CD14-positive monocyte (primary cell): ENCODE results near the gene ZNF385C. TPM values are rescaled to one million over a fixed set of nuclear protein-coding genes. Genes with fewer than 3 reads are reported as not detected.

Experiments used
- DNase-seq, 3 donors: peaks; one replicate each; pipeline ENCODE4 v3.0.0-alpha.2; 2011 to 2022
- H2AFZ ChIP-seq: 2 replicates; pipeline ENCODE4 v1.6.0; 2012; ENCODE audit warnings: mild to moderate bottlenecking, low read depth, low read length, inconsistent platforms; ENCODE audit not compliant: insufficient read depth, poor library complexity, severe bottlenecking
- H3K27ac ChIP-seq, 2 donors: 1 replicate in 1 of 2; 2 replicates in 1 of 2; pipeline ENCODE4 v1.5.1; 2012 to 2013; ENCODE audit warnings: low read length in 2 of 2, control low read depth in 1 of 2, inconsistent platforms in 1 of 2, low read depth in 1 of 2, mild to moderate bottlenecking in 1 of 2
- H3K27me3 ChIP-seq, 2 donors: one replicate each; pipeline versions ENCODE4 v1.6.0 to v1.6.1; 2011 to 2013; ENCODE audit warnings: low read length in 2 of 2; ENCODE audit not compliant: control insufficient read depth in 2 of 2, insufficient read depth in 2 of 2
- H3K36me3 ChIP-seq, 2 donors: replicated peaks in 1 of 2; 1 replicate in 1 of 2; 2 replicates in 1 of 2; pipeline versions ENCODE4 v1.5.1 to v1.6.1; 2012 to 2013; ENCODE audit warnings: low read length in 2 of 2, control low read depth in 1 of 2, inconsistent platforms in 1 of 2, mild to moderate bottlenecking in 1 of 2; ENCODE audit not compliant: insufficient read depth in 2 of 2, control insufficient read depth in 1 of 2
- H3K4me1 ChIP-seq, 2 donors: 1 replicate in 1 of 2; 2 replicates in 1 of 2; pipeline versions ENCODE4 v1.5.1 to v1.6.1; 2012 to 2013; ENCODE audit warnings: low read length in 2 of 2, control low read depth in 1 of 2, inconsistent platforms in 1 of 2, mild to moderate bottlenecking in 1 of 2, moderate library complexity in 1 of 2; ENCODE audit not compliant: insufficient read depth in 2 of 2, control insufficient read depth in 1 of 2
- H3K4me2 ChIP-seq: replicated peaks from 2 replicates; pipeline ENCODE3; 2012; ENCODE audit warnings: low read length, moderate library complexity, mild to moderate bottlenecking; ENCODE audit not compliant: poor library complexity, severe bottlenecking; ENCODE audit errors: extremely low read depth
- H3K4me3 ChIP-seq, 3 experiments: fragments of 200-600 bp in 1 of 3; sonication (generic) in 1 of 3; replicated peaks in 1 of 3; 1 replicate in 2 of 3; 2 replicates in 1 of 3; pipeline ENCODE4 v1.5.1; 2011 to 2013; ENCODE audit warnings: low read length in 3 of 3, mild to moderate bottlenecking in 3 of 3, control low read depth in 2 of 3, low read depth in 2 of 3, inconsistent platforms in 1 of 3, moderate library complexity in 1 of 3
- H3K79me2 ChIP-seq: 2 replicates; pipeline ENCODE4 v1.6.0; 2012; ENCODE audit warnings: mild to moderate bottlenecking, control low read depth, inconsistent platforms, low read length, moderate library complexity; ENCODE audit not compliant: insufficient read depth
- H3K9ac ChIP-seq: 2 replicates; pipeline ENCODE4 v1.6.0; 2017; ENCODE audit warnings: low read length, mild to moderate bottlenecking; ENCODE audit not compliant: insufficient read depth, poor library complexity, severe bottlenecking
- H3K9me3 ChIP-seq, 2 donors: replicated peaks in 1 of 2; 1 replicate in 1 of 2; 2 replicates in 1 of 2; pipeline versions ENCODE4 v1.5.1 to v1.6.1; 2012 to 2013; ENCODE audit warnings: low read length in 2 of 2, control low read depth in 1 of 2; ENCODE audit not compliant: control insufficient read depth in 1 of 2, insufficient read depth in 1 of 2
- H4K20me1 ChIP-seq: 2 replicates; pipeline ENCODE4 v1.6.0; 2012; ENCODE audit warnings: mild to moderate bottlenecking, low read length, control low read depth, moderate library complexity; ENCODE audit not compliant: insufficient read depth
- H3K27ac Mint-ChIP-seq, 7 donors: one replicate each; pipeline ENCODE4 v1.8.0; 2020; ENCODE audit warnings: mild to moderate bottlenecking in 7 of 7, mixed read lengths in 7 of 7, moderate library complexity in 6 of 7, inconsistent platforms in 2 of 7
- H3K27me3 Mint-ChIP-seq, 3 donors: one replicate each; pipeline ENCODE4 v1.8.0; 2021 to 2022; ENCODE audit warnings: low read depth in 3 of 3, mild to moderate bottlenecking in 3 of 3, mixed read lengths in 3 of 3, moderate library complexity in 3 of 3, inconsistent platforms in 1 of 3
- H3K36me3 Mint-ChIP-seq, 2 donors: one replicate each; pipeline ENCODE4 v1.8.0; 2020; ENCODE audit warnings: mixed read lengths in 2 of 2, inconsistent platforms in 1 of 2, mild to moderate bottlenecking in 1 of 2
- H3K4me1 Mint-ChIP-seq: one replicate; pipeline ENCODE4 v1.8.0; 2020; ENCODE audit warnings: mild to moderate bottlenecking, mixed read lengths
- H3K4me3 Mint-ChIP-seq, 2 donors: one replicate each; pipeline ENCODE4 v1.8.0; 2020; ENCODE audit warnings: mild to moderate bottlenecking in 2 of 2, mixed read lengths in 2 of 2, moderate library complexity in 1 of 2
- H3K9me3 Mint-ChIP-seq, 7 donors: one replicate each; pipeline ENCODE4 v1.8.0; 2020 to 2022; ENCODE audit warnings: mixed read lengths in 7 of 7, mild to moderate bottlenecking in 6 of 7, moderate library complexity in 6 of 7, inconsistent platforms in 2 of 7
- WGBS: methylation state at CpG from one replicate; pipeline ENCODE4 v1.1.5; 2013; ENCODE audit warnings: missing lambda C conversion rate; ENCODE audit not compliant: insufficient coverage; 5-methylcytosine and 5-hydroxymethylcytosine counted together
- intact Hi-C, 2 donors: fragments of 100-400 bp; cut with micrococcal nuclease; formaldehyde crosslinking; loops; one replicate each; pipeline versions ENCODE4 v1.15.0 to v1.15.1; 2023
- polyA plus RNA-seq, 3 donors: library from polyadenylated mRNA; depleted of rRNA in 1 of 3; unstranded in 2 of 3; stranded (reverse) in 1 of 3; fragments of 300-500 nt in 2 of 3; fragments of >200 nt in 1 of 3; fragmentation: Illumina TruSeq in 2 of 3; gene quantifications; 1 replicate in 2 of 3; 2 replicates in 1 of 3; pipeline ENCODE4 v1.2.3, GENCODE V29; 2012 to 2021
- TF ChIP-seq, protein P1 (sequence below): fragments of 200-600 bp; IDR thresholded peaks from one replicate; pipeline ENCODE4 v1.8.0; 2022; ENCODE audit warnings: antibody characterized with exemption, mild to moderate bottlenecking

The ZNF385C gene
- polyA plus RNA-seq, 3 donors = 0.09 to 0.55 TPM; not detected in 1

GRCh38 chr17:42028791-42029127, 69.5 kb downstream of the ZNF385C start:
- Histone ChIP-seq H3K9me3 (no peaks in the 10 kb centered on the region), H3K27me3 (no peaks in the 10 kb centered on the region), H3K4me2 (no peak overlapping the region), H3K4me1 (peaks cover 40 to 47% of the 10 kb centered on the region in 2 donors), H3K9ac (no peak overlapping the region), H4K20me1 (no peaks in the 10 kb centered on the region), H3K79me2 (peaks cover 5% of the 10 kb centered on the region), H3K27ac (no peak overlapping the region), H2AFZ (no peak overlapping the region), H3K4me3 (no peak overlapping the region), H3K36me3 (no peaks in the 10 kb centered on the region)
- peaks cover 0 to 6% (median 0%) of the 10 kb centered on the region in 7 donors for H3K9me3 Mint-ChIP-seq
- H3K27ac Mint-ChIP-seq = peak overlapping the region in 2 of 7 donors; percentile 21 to 60
- DNase-seq = no peak
- intact Hi-C loops = loop anchor here (5.0 to 10.0 kb wide), 4 partner anchors 34 to 156 kb away; partner anchors contain the start of genes HCRT (in 1 of the 2) and KCNH4 (in 1 of the 2)
- H3K36me3 Mint-ChIP-seq = peaks cover 9 to 12% of the 10 kb centered on the region in 2 donors
- no peak overlapping the region for H3K4me3 Mint-ChIP-seq
- WGBS = 95% methylated on average over 6 of the region's 7 CpGs
- peaks cover 0 to 5% (median 4%) of the 10 kb centered on the region in 3 donors for H3K27me3 Mint-ChIP-seq
- H3K4me1 Mint-ChIP-seq = peaks cover 46% of the 10 kb centered on the region
- TF ChIP-seq, protein P1, sequence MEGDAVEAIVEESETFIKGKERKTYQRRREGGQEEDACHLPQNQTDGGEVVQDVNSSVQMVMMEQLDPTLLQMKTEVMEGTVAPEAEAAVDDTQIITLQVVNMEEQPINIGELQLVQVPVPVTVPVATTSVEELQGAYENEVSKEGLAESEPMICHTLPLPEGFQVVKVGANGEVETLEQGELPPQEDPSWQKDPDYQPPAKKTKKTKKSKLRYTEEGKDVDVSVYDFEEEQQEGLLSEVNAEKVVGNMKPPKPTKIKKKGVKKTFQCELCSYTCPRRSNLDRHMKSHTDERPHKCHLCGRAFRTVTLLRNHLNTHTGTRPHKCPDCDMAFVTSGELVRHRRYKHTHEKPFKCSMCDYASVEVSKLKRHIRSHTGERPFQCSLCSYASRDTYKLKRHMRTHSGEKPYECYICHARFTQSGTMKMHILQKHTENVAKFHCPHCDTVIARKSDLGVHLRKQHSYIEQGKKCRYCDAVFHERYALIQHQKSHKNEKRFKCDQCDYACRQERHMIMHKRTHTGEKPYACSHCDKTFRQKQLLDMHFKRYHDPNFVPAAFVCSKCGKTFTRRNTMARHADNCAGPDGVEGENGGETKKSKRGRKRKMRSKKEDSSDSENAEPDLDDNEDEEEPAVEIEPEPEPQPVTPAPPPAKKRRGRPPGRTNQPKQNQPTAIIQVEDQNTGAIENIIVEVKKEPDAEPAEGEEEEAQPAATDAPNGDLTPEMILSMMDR = no peak

GRCh38 chr17:42027961-42028790, 70.1 kb downstream of the ZNF385C start:
- Mint-ChIP-seq H3K4me3 (peak overlapping the region in 1 of 2 donors; percentile 17), H3K9me3 (peaks cover 0 to 6% (median 0%) of the 10 kb centered on the region in 7 donors), H3K27me3 (peaks cover 0 to 5% (median 4%) of the 10 kb centered on the region in 3 donors), H3K4me1 (peaks cover 51% of the 10 kb centered on the region), H3K27ac (peak overlapping the region in 3 of 7 donors; percentile 21 to 73 (median 28)), H3K36me3 (peaks cover 11 to 17% of the 10 kb centered on the region in 2 donors)
- no peak overlapping the region for H3K9ac ChIP-seq
- no peak overlapping the region for H3K4me2 ChIP-seq
- H3K27ac ChIP-seq = no peak overlapping the region
- H3K79me2 ChIP-seq = peaks cover 5% of the 10 kb centered on the region
- no peaks in the 10 kb centered on the region for H3K27me3 ChIP-seq
- peaks cover 46 to 53% of the 10 kb centered on the region in 2 donors for H3K4me1 ChIP-seq
- H3K9me3 ChIP-seq = no peaks in the 10 kb centered on the region
- H2AFZ ChIP-seq = no peak overlapping the region
- intact Hi-C loops = loop anchor here (5.0 to 10.0 kb wide), 4 partner anchors 34 to 157 kb away; partner anchors contain the start of genes HCRT (in 1 of the 2) and KCNH4 (in 1 of the 2)
- 75% methylated on average over 18 of the region's 19 CpGs for WGBS
- no peaks in the 10 kb centered on the region for H4K20me1 ChIP-seq
- no peak overlapping the region for H3K4me3 ChIP-seq
- TF ChIP-seq, protein P1 = peak; percentile 22
- H3K36me3 ChIP-seq = peaks cover 0 to 2% of the 10 kb centered on the region in 2 donors
- peak in 1 of 3 donors; percentile 14 for DNase-seq
